ENCODE results near the gene IFITM10. TPM values are rescaled to one million over a fixed set of nuclear protein-coding genes. Genes with fewer than 3 reads are reported as not detected.
A peak's percentile ranks its signal among the peaks of the same experiment; 100 is the strongest.

Gene IFITM10
- total RNA-seq, 1 donor from 2014 or later = 4.9 TPM

- DNase-seq (ENCODE audit: extremely low spot score in 2 of 2) = no peak
- Histone ChIP-seq H3K9me3 (no peaks in the 10 kb centered on the region), H3K4me3 (no peak overlapping the region), H3K27ac (no peak overlapping the region), H3K36me3 (no peaks in the 10 kb centered on the region), H3K27me3 (no peaks in the 10 kb centered on the region), H3K4me1 (peaks cover 7% of the 10 kb centered on the region)
- TF ChIP-seq CTCF (IDR thresholded peaks at IDR 0.05) = no peak
- TF ChIP-seq POLR2AphosphoS5 (IDR thresholded peaks at IDR 0.05; ENCODE audit: insufficient read depth in 1 of 2, low read depth in 1 of 2) = no peak
- TF ChIP-seq POLR2A (IDR thresholded peaks at IDR 0.05) = no peak
- intact Hi-C loops (cut with DNase I) = no loop called here
Measured at GRCh38 chr11:1707751-1708150, 42.6 kb downstream of the IFITM10 start.

DNA sequence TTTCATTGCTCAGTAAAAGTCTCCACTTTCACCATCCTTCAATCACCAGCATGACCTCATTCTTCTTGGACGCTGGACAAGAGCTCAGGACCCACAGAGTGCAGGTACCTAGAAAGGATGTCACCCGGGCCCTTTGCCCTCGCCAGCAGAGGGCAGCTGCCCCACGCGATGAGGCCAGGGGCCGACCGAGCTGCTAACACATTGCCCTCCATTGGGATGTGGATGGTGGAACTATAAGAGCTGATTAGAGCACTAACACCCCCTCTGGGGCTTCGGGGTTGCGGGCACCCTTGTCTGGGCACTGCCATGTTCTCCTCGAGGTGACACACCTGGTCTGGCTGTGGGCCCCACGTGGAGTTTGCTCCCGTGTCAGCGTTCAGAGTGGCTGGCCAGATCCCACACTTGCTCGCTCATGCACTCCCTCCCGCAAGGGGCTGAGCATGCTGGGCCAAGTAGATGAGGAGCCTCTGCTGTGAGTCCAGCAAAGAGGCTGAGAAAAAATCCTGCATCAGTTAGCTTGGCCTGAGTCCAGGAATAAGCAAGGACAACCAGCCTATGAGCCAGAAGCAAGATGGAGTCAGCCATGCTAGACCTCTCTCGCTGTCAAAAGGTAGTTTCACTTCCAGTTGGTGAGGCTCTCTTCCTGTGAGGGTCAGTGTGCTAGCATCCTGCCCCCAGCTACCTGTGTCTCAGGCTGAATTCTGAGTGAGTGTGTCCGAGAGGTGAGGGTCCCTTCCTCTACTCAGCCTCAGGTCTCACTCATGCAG is 43.6 kb downstream of the IFITM10 start:
- H3K27ac ChIP-seq = no peak overlapping the region
- no peak for DNase-seq (ENCODE audit: extremely low spot score in 2 of 2)
- no peaks in the 10 kb centered on the region for H3K27me3 ChIP-seq
- no peaks in the 10 kb centered on the region for H3K9me3 ChIP-seq
- intact Hi-C loops (cut with DNase I) = no loop called here
- H3K4me1 ChIP-seq = peaks cover 7% of the 10 kb centered on the region
- no peaks in the 10 kb centered on the region for H3K36me3 ChIP-seq
- no peak overlapping the region for H3K4me3 ChIP-seq
- TF ChIP-seq CTCF (IDR thresholded peaks at IDR 0.05) (peak in 2 of 3 experiments; percentile 3 to 8), POLR2AphosphoS5 (IDR thresholded peaks at IDR 0.05; ENCODE audit: insufficient read depth in 1 of 2, low read depth in 1 of 2) (no peak), POLR2A (IDR thresholded peaks at IDR 0.05) (no peak)

DNA sequence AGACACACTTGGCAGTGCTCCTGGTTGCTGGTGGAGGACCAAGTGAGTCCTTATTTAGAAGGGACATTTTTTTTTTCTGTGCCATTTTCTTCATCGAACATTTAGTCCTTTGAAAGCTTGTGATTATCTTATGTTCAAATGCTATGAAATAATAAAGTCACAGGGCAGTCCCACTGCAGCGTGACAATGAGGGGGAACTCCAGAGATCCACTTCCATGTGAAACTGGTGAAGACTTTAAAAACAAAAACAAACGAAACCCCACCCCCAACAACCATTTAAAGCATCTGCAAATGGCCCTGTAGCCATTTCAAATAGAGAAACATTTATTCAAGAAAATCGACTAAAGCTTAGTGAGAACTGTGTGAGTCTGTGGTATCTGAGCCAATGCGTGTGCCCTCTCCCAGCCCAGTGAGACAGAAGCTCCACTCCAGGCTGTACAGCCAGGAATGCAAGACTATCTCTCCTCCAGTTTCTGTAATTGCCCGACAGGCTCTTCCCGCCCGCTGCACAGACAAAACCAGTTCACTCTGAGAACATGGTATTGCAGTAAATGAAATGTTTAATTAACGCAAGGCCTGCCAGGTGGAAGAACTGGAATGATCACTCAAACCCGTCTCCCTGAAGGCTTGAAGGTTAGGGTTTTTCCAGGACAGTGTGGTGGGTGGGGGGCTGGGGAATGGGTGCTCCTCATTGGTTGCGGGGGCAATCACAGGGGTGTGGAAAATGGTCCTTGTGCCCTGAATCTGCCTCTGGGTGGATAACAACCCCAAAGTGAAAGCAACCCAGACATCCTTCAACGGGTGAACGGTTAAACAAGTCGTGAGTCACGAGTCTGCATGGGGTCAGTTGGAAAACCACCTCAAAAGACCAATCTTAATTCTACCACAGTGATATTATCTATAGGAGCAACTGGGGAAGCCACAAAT is 45.0 kb downstream of the IFITM10 start:
- DNase-seq (ENCODE audit: extremely low spot score in 2 of 2) = no peak
- Histone ChIP-seq H3K4me1 (peaks cover 7% of the 10 kb centered on the region), H3K4me3 (no peak overlapping the region), H3K27me3 (no peaks in the 10 kb centered on the region), H3K27ac (no peak overlapping the region), H3K9me3 (no peaks in the 10 kb centered on the region), H3K36me3 (no peaks in the 10 kb centered on the region)
- intact Hi-C loops (cut with DNase I) = no loop called here
- no peak for TF ChIP-seq POLR2A (IDR thresholded peaks at IDR 0.05)
- TF ChIP-seq POLR2AphosphoS5 (IDR thresholded peaks at IDR 0.05; ENCODE audit: insufficient read depth in 1 of 2, low read depth in 1 of 2) = peak in 1 of 2 donors; percentile 42
- no peak for TF ChIP-seq CTCF (IDR thresholded peaks at IDR 0.05)

GRCh38 chr11:1703146-1703545 is 47.2 kb downstream of the IFITM10 start:
- no peak for DNase-seq (ENCODE audit: extremely low spot score in 2 of 2)
- peaks cover 7% of the 10 kb centered on the region for H3K4me1 ChIP-seq
- no peaks in the 10 kb centered on the region for H3K36me3 ChIP-seq
- H3K4me3 ChIP-seq = no peak overlapping the region
- TF ChIP-seq CTCF (IDR thresholded peaks at IDR 0.05) (no peak), POLR2AphosphoS5 (IDR thresholded peaks at IDR 0.05; ENCODE audit: insufficient read depth in 1 of 2, low read depth in 1 of 2) (no peak), POLR2A (IDR thresholded peaks at IDR 0.05) (no peak)
- no peaks in the 10 kb centered on the region for H3K9me3 ChIP-seq
- no peak overlapping the region for H3K27ac ChIP-seq
- no peaks in the 10 kb centered on the region for H3K27me3 ChIP-seq
- intact Hi-C loops (cut with DNase I) = no loop called here
